Body of pancreas (tissue), 4 donors: Measurements from ENCODE around the gene RIN3. TPM values are rescaled to one million over a fixed set of nuclear protein-coding genes. Genes with fewer than 3 reads are reported as not detected.
"Not testable (repeated sequence)": the region's sequence is repeated elsewhere in the genome, so short reads cannot be mapped to it uniquely, and the experiment has no call there.

Experiments
- ATAC-seq: fragments of 150-250 bp; one replicate; pipeline ENCODE4 v1.9.1; 2016
- DNase-seq, 4 donors: peaks; one replicate each; pipeline ENCODE4 v3.0.0-alpha.2; 2019
- H3K27ac ChIP-seq, 4 donors: fragments of 200-600 bp; sonication (generic); 1 replicate in 3 of 4; 2 replicates in 1 of 4; pipeline versions ENCODE4 v1.5.1 to v1.6.1; 2016 to 2019; ENCODE audit warnings: mild to moderate bottlenecking in 1 of 4, mixed read lengths in 1 of 4, moderate library complexity in 1 of 4
- H3K27me3 ChIP-seq, 2 donors: fragments of 200-600 bp; sonication (generic); one replicate each; pipeline ENCODE4 v1.6.0; 2016; ENCODE audit warnings: mild to moderate bottlenecking in 1 of 2
- H3K36me3 ChIP-seq, 2 donors: fragments of 200-600 bp; sonication (generic); replicated peaks in 1 of 2; 2 replicates each; pipeline ENCODE4 v1.5.1; 2016; ENCODE audit warnings: low read depth in 2 of 2; ENCODE audit not compliant: insufficient read depth in 1 of 2
- H3K4me1 ChIP-seq: fragments of 200-600 bp; sonication (generic); one replicate; pipeline ENCODE4 v1.6.0; 2016
- H3K4me3 ChIP-seq, 2 donors: fragments of 200-600 bp; sonication (generic); 1 replicate in 1 of 2; 2 replicates in 1 of 2; pipeline ENCODE4 v1.5.1; 2016 to 2019
- H3K9me3 ChIP-seq, 3 donors: fragments of 200-600 bp; sonication (generic); 1 replicate in 2 of 3; 2 replicates in 1 of 3; pipeline ENCODE4 v1.5.1; 2016
- CTCF ChIP-seq, 7 experiments: fragments of 450-650 bp in 4 of 7; fragments of 200-600 bp in 3 of 7; sonication (generic) in 3 of 7; IDR thresholded peaks; one replicate each; pipeline ENCODE4 v1.5.1; 2016 to 2019; ENCODE audit warnings: antibody characterized with exemption in 7 of 7
- POLR2A ChIP-seq, 3 donors: fragments of 450-650 bp; IDR thresholded peaks; one replicate each; pipeline ENCODE4 v1.6.1; 2016; ENCODE audit warnings: antibody characterized with exemption in 3 of 3, mild to moderate bottlenecking in 2 of 3
- WGBS, 2 donors: methylation state at CpG; one replicate each; pipeline ENCODE4 v1.1.5; 2017; 5-methylcytosine and 5-hydroxymethylcytosine counted together
- intact Hi-C: fragments of 100-400 bp; cut with DNase I; formaldehyde crosslinking; loops from one replicate; pipeline ENCODE4 v1.15.1; 2023
- total RNA-seq, 2 donors: library from RNA; depleted of rRNA; stranded (reverse); fragments of >200 nt; gene quantifications; one replicate each; pipeline ENCODE4 v1.1.0, GENCODE V29; 2016

The RIN3 gene
- total RNA-seq, 2 donors from 2014 or later, result 2.6 to 3.3 TPM

DNA sequence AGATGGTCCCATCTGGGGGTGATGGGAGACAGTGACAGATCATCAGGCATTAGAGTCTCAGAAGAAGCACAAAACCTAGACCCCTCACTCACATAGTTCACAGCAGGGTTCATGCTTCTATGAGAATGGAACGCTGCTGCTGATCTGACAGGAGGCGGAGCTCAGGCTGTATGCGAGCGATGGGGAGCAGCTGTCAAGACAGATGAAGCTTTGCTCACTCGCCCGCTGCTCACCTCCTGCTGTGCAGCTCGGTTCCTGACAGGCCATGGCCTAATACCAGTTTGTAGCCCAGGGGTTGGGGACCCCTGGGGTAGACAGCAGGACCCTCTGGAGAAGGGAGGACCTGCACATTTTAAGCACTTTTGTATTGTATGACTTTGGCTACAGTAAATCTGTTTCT, 123.6 kb downstream of the RIN3 start:
- DNase-seq, result no peak
- no peaks in the 10 kb centered on the region for H3K9me3 ChIP-seq
- 35 to 64% methylated on average over 6 to 7 of the region's 7 CpGs for WGBS, 2 donors
- TF ChIP-seq CTCF (IDR thresholded peaks at IDR 0.05) (no peak), POLR2A (IDR thresholded peaks at IDR 0.05) (no peak)
- H3K27me3 ChIP-seq, result no peaks in the 10 kb centered on the region
- no peaks in the 10 kb centered on the region for H3K4me1 ChIP-seq
- intact Hi-C loops, result no loop called here
- H3K27ac ChIP-seq, result no peak overlapping the region
- H3K4me3 ChIP-seq, result no peak overlapping the region
- ATAC-seq, result no peak
- H3K36me3 ChIP-seq, result no peaks in the 10 kb centered on the region

- WGBS, 2 donors, result 67 to 72% methylated on average over 5 of the region's 5 CpGs
- no peaks in the 10 kb centered on the region for H3K4me1 ChIP-seq
- no peak overlapping the region for H3K27ac ChIP-seq
- H3K27me3 ChIP-seq, result no peaks in the 10 kb centered on the region
- H3K36me3 ChIP-seq, result no peaks in the 10 kb centered on the region
- no peak for DNase-seq
- H3K4me3 ChIP-seq, result no peak overlapping the region
- H3K9me3 ChIP-seq, result no peaks in the 10 kb centered on the region
- no peak for ATAC-seq
- TF ChIP-seq POLR2A (IDR thresholded peaks at IDR 0.05) (no peak), CTCF (IDR thresholded peaks at IDR 0.05) (no peak)
- intact Hi-C loops, result no loop called here
These were observed 124.3 kb downstream of the RIN3 start for GRCh38 chr14:92637864-92638263.

GRCh38 chr14:92638266-92638665, 124.7 kb downstream of the RIN3 start:
- H3K4me3 ChIP-seq, result no peak overlapping the region
- H3K27me3 ChIP-seq, result no peaks in the 10 kb centered on the region
- TF ChIP-seq CTCF (IDR thresholded peaks at IDR 0.05) (no peak), POLR2A (IDR thresholded peaks at IDR 0.05) (no peak)
- intact Hi-C loops, result no loop called here
- no peaks in the 10 kb centered on the region for H3K4me1 ChIP-seq
- no peak for DNase-seq
- no peak overlapping the region for H3K27ac ChIP-seq
- no peaks in the 10 kb centered on the region for H3K36me3 ChIP-seq
- no peaks in the 10 kb centered on the region for H3K9me3 ChIP-seq
- ATAC-seq, result no peak
- WGBS, 2 donors, result 69 to 74% methylated on average over 9 of the region's 9 CpGs

GRCh38 chr14:92638904-92639303, 125.3 kb downstream of the RIN3 start:
- Histone ChIP-seq H3K9me3 (no peaks in the 10 kb centered on the region), H3K36me3 (no peaks in the 10 kb centered on the region), H3K27me3 (no peaks in the 10 kb centered on the region), H3K27ac (no peak overlapping the region), H3K4me3 (no peak overlapping the region), H3K4me1 (no peaks in the 10 kb centered on the region)
- DNase-seq, result no peak
- 8 to 42% methylated on average over 2 to 6 of the region's 7 CpGs for WGBS, 2 donors
- intact Hi-C loops, result no loop called here
- TF ChIP-seq CTCF (IDR thresholded peaks at IDR 0.05), result no peak
- TF ChIP-seq POLR2A (IDR thresholded peaks at IDR 0.05), result no peak
- ATAC-seq, result no peak

DNA sequence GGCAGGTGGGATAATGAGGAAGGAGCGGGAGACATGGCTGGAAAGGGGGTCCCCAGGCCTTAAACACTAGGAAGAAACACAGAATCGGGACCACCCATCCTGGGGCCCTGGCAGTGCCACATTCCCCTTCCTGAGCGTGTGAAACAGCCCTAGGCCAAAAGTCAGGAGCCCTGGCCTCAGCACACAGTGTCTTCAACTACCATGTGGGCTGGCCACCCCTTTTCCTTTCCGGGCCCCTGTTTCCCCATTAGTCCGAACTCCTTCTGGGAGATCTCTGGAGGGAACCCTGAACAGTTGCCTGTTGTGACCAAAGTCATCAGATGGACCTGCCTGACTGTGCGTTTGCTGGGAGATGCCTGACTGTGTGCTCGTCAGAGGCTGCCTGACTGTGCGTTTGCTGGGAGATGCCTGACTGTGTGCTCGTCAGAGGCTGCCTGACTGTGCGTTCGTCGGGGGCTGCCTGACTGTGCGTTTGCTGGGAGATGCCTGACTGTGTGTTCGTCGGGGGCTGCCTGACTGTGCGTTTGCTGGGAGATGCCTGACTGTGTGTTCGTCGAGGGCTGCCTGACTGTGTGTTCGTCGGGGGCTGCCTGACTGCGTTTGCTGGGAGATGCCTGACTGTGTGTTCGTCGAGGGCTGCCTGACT, 126.0 kb downstream of the RIN3 start:
- ATAC-seq, DNase-seq: not testable (repeated sequence)
- 83 to 85% methylated on average over 9 to 23 of the region's 23 CpGs for WGBS, 2 donors

More for the DNA sequence above, 126.0 kb downstream of the RIN3 start:
- H3K4me3 ChIP-seq, H3K9me3 ChIP-seq, intact Hi-C loops, H3K4me1 ChIP-seq, H3K36me3 ChIP-seq, H3K27me3 ChIP-seq, H3K27ac ChIP-seq: not testable (repeated sequence)
